HG02678 (cell line): Measurements from ENCODE around the gene NEURL2.
"Not testable (repeated sequence)": the region's sequence is repeated elsewhere in the genome, so short reads cannot be mapped to it uniquely, and the experiment has no call there.

Experiments used
- ATAC-seq: cut with Tn5 transposase; IDR thresholded peaks from one replicate; pipeline ENCODE4 v1.9.1; 2021; ENCODE audit warnings: mild to moderate bottlenecking, moderate library complexity; ENCODE audit not compliant: unreplicated experiment

The NEURL2 gene

DNA sequence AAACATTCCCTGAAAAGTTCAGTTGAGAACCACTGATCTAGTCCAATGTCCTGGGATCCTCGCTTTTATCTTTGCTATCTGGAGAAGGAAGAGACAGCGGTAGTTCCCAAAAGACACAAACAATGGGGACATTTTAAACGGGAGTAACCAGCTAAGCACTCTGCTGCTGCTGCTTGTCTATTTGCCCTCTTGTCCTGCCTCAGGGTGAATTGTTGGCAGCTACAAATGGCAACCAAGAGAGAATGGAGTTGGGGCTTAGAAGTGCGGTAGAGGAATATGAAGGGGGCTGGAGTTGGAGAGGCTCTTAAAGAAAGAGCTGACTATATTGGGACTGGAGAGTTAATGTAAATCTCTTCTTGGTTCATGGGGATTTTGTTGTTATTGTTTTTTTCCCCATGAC, 16.4 kb downstream of the NEURL2 start:
- no peak for ATAC-seq

DNA sequence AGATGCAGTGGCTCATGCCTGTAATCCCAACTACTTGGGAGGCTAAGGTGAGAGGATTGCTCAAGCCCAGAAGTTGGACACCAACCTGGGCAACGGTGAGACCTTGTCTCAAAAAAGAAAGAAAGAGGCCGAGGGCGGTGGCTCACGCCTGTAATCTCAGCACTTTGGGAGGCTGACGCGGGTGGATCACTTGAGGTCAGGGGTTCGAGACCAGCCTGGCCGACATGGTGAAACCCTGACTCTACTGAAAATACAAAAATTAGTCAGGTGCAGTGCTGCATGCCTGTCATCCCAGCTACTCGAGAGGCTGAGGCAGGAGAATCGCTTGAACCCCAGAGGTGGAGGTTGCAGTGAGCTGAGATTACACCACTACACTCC, 16.9 kb downstream of the NEURL2 start:
- not testable (repeated sequence) for ATAC-seq

DNA sequence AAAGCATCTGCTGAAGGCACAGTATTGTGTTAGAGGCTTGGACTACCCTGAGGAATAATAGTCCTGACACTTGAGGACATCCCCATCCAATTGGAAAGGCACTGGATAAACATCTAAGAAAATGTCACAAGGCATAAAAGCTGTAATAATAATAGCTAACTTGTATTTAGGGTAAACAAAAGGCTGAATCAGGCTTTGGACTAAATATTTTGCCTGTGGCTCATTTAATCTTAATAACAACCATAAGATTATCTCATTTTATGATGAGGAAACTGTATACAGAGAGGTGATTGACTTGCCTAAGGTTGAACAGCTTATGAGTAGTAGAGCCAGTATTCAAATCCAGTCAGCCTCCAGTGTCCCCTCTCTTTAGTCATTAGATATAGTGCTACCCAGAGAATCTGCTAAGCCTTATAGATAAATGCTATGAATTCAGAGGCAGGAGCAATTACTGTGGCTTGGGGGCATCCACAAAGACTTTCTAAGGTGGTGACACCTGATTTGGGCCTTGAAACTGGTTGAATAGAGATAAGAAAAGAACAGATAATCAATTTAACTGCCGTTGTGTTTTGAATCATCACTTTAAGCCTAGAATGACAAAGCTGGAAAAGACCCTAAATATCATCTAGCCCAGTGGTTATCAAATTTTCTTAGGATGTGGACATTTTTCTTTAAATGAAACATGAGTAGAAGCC, 17.5 kb downstream of the NEURL2 start:
- ATAC-seq: no peak

GRCh38 chr20:45872626-45873025, 18.4 kb downstream of the NEURL2 start:
- no peak for ATAC-seq

DNA sequence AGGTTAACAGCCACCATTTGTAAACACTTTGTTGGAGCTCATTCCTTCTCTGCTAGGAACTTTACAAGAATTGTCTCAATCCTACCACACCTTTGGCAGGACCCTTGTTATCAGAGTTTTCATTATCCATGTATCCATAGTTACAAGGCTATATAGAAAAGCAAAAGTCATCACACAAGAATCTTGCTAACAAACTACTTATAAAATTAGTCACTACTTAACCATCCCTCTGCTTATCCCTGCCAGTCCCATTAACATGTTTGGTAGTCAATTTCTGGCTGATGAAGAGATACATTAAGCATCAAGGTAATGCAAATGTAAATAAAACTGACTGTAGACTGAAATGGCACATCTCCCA, 23.2 kb downstream of the NEURL2 start:
- no peak for ATAC-seq

- no peak for ATAC-seq
Measured at GRCh38 chr20:45867136-45867818, 23.7 kb downstream of the NEURL2 start.

GRCh38 chr20:45866454-45866853, 24.6 kb downstream of the NEURL2 start:
- ATAC-seq: no peak

DNA sequence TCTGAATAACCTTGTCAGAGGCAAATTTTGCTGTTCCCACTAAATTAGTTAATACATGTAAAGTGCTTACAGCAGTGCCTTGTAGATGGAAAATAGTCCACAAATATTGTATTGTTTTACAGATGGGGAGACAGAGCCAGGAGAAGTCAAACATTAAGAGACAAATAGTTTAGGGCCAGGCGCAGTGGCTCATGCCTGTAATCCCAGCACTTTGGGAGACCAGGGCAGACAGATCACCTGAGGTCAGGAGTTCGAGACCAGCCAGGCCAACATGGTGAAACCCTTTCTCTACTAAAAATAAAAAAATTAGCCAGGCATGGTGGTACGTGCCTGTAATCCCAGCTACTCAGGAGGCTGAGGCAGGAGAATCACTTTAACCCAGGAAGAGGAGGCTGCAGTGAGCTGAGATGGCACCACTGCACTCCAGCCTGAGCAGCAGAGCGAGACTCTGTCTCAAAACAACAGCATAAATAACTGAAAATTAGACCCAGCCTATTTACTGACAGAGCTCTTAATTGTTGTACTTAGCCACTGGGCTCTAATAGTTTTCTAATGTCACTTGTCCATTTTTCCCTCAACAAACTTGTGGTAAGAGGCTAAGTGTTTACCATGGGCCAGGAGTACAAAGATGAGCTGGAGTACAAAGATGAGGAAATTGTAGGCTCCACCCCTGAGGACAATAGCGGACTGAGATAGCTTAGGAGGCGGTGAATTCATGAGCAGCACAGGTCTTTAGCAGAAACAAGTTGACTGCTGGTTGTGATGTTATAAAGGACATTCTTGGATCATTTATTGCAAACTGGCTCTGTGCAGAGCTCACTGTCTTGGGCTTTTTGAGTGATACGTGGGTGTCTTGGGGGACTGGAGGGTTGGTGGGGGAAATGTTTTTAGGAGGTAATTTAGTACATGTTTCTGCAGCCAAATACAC, 27.2 kb downstream of the NEURL2 start:
- ATAC-seq: no peak

- ATAC-seq: no peak
Measured at GRCh38 chr20:45861221-45862075, 29.6 kb downstream of the NEURL2 start.

- no peak for ATAC-seq
Measured at GRCh38 chr20:45860560-45861220, 30.3 kb downstream of the NEURL2 start.

GRCh38 chr20:45859916-45860315, 31.1 kb downstream of the NEURL2 start:
- no peak for ATAC-seq

GRCh38 chr20:45857882-45858216, 33.2 kb downstream of the NEURL2 start:
- ATAC-seq: peak; percentile 13

DNA sequence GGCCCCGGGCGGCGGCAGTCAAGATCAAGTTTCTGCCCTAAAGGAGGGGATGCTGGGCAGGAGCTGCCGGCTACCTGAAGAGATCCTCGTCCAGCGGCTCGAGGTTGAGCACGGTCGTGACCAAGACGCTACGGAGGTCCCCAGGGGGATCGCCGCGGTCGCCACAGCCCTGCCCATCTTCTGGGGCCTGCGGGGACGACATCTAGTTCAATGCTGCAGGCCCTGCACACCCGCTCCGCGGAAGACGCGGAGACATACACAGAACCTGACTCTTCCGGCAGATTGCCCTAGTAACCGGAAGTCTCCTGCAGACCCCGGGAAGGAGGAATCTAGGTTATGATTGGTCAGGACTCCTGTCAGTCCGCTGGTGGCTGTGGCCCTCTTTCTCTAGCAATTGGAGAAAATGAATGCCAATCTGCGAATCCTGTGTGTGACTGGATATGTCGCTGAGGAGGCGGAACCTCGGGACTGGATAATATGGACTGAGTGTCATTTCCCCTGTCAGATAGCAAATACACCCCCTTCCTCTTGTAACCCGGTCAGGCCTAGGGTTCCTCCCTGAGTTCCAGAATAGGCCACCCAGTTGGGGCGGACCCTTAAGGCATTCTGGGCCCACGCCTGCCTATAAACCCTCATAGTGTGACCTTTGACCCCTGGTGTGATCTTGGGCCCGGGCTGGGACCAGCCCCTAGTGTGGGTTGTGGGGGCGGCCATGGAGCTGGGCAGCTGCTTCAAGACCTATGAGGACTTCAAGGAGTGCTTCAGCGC, 33.7 kb downstream of the NEURL2 start, which contains the start of the genes ACOT8 and ZSWIM3:
Gene ACOT8 (minus strand): TSS at position 279 of the 768 bp plus-strand sequence. CDS start 77 bp downstream, at position 202.
Gene ZSWIM3 (plus strand): TSS at position 501 of the 768 bp plus-strand sequence. CDS start 212 bp downstream, at position 713.
- peak; percentile 97 for ATAC-seq

DNA sequence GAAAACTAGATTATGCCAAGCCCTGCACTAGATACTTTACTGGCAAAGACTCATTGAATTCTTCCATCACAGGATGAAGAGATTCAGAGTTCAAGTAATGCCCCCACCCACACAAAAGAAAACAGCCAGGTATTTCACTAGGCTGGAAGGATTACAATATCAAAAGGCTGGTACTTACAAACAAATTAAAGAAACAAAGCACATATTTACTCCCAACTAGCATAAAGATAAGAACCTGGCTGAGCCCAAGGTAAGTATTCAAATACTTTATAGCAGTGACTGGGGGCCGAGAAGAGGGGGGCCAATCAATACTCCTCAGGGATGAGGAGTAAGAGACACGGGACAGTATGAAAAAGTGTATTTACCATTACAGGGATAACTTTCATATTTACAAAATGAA, 37.5 kb downstream of the NEURL2 start:
- ATAC-seq: no peak

- ATAC-seq: no peak
Measured at GRCh38 chr20:45852326-45852725, 38.7 kb downstream of the NEURL2 start.

DNA sequence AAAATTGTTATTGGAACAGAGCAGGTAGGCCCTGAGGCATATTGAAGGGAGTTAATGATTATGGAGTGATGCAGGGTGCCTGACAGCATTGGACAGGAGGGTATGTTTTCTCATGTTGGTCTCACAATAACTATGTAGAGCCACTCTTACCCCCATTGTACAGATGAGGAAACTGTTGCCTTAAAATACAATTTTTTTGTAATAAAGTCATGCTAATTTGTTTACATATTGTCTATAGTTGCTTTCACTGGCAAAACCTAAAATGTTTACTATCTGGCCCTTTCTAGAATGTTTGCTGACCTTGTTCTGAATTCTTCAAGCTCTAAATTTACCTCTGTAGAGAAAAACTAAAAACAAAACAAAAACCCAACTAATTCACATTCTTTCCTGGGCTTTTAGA, 39.5 kb downstream of the NEURL2 start:
- ATAC-seq: no peak

DNA sequence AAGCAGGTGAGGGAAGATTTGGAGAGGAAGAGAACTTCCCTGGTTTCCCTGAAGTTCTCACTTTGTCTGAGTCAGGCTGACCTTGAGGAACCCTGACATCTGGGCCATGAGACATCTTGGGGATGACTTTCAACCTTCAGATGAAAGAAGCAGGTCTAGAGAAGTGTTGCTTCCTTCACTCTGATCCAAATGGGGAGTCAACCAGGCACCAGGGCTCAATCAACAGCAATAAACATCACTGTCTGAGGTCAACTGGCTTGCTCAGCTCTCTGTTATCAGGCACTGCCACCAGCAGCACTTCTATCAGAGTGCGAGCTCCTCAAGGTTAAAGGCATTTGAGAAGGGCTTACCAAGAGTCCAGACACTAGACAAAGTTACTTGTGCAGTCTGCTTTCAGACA, 40.1 kb downstream of the NEURL2 start:
- no peak for ATAC-seq

- ATAC-seq: no peak
Measured at GRCh38 chr20:45850238-45850637, 40.8 kb downstream of the NEURL2 start.

DNA sequence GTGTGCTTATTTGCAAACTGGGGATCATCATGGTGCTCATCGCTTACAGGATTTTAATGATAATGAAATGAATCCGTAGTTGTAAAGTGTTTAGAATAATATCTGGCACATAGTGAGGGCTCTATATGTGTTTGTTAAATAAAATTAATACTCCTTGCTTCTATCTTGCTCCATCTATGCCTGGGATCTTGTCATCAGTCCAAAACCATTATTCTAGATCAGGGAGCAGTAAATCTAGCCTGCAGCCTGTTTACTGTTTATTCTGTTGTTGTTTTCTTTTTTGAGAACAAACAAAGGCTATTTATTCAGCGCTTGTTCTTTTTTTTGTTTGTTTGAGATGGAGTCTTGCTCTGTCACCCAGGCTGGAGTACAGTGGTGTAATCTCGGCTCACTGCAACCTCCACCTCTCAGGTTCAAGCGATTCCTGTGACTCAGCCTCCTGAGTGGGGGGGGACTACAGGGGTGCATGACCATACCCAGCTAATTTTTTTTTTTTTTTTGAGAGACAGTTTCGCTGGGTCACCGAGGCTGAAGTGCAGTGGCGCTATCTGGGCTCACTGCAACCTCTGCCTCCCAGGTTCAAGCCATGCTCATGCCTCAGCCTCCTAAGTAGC, 41.9 kb downstream of the NEURL2 start:
- no peak for ATAC-seq
